LNCAP (cell line): ENCODE results near the gene DDRGK1.

Experiments
- CTCF ChIP-seq: fragments of 450-650 bp; IDR thresholded peaks from 2 replicates; pipeline ENCODE4 v1.5.1; 2017; ENCODE audit warnings: mild to moderate bottlenecking

Gene DDRGK1

GRCh38 chr20:3221398-3222226 is 17.1 kb upstream of the DDRGK1 start:
- no peak for TF ChIP-seq CTCF

GRCh38 chr20:3218307-3218988 is 14.0 kb upstream of the DDRGK1 start:
- peak; percentile 97 for TF ChIP-seq CTCF

- no peak for TF ChIP-seq CTCF
Measured at GRCh38 chr20:3213226-3213625, 8.7 kb upstream of the DDRGK1 start.

GRCh38 chr20:3210346-3210745 is 5.9 kb upstream of the DDRGK1 start:
- TF ChIP-seq CTCF = no peak

- no peak for TF ChIP-seq CTCF
Measured at GRCh38 chr20:3209946-3210317, 5.5 kb upstream of the DDRGK1 start.

GRCh38 chr20:3209257-3209945 is 4.9 kb upstream of the DDRGK1 start, which contains the start of gene ITPA:
Gene ITPA, plus strand, starts transcription at chr20:3209498. Its CDS starts 54 bp downstream, at chr20:3209552.
- no peak for TF ChIP-seq CTCF

GRCh38 chr20:3208786-3209256 is 4.3 kb upstream of the DDRGK1 start:
- TF ChIP-seq CTCF = no peak
